Smooth muscle cell (in vitro differentiated cells): ENCODE data around the gene ALAS1. TPM values are rescaled to one million over a fixed set of nuclear protein-coding genes. Genes with fewer than 3 reads are reported as not detected.

ENCODE experiments used
- DNase-seq: peaks from one replicate; lab custom pipeline; 2025; ENCODE audit not compliant: unreplicated experiment; lab: John Stamatoyannopoulos, UW
- H2AFZ ChIP-seq: fragments of 200-600 bp; sonication (generic); 2 replicates; pipeline ENCODE4 v1.6.0; 2016; ENCODE audit warnings: antibody characterized with exemption, low read depth, mild to moderate bottlenecking
- H3F3A ChIP-seq: fragments of 200-600 bp; sonication (generic); 2 replicates; pipeline ENCODE4 v1.6.0; 2017; ENCODE audit warnings: antibody characterized with exemption, low read depth
- H3K27ac ChIP-seq: fragments of 200-600 bp; sonication (generic); 2 replicates; pipeline ENCODE4 v1.5.1; 2016; ENCODE audit warnings: low read depth, mild to moderate bottlenecking
- H3K27me3 ChIP-seq: fragments of 200-600 bp; sonication (generic); 2 replicates; pipeline ENCODE4 v1.6.1; 2016; ENCODE audit warnings: low read depth, mild to moderate bottlenecking
- H3K36me3 ChIP-seq: fragments of 200-600 bp; sonication (generic); 2 replicates; pipeline ENCODE4 v1.5.1; 2016; ENCODE audit warnings: low read depth
- H3K4me1 ChIP-seq: fragments of 200-600 bp; sonication (generic); 2 replicates; pipeline ENCODE4 v1.5.1; 2016; ENCODE audit warnings: low read depth
- H3K4me2 ChIP-seq: fragments of 200-600 bp; sonication (generic); 2 replicates; pipeline ENCODE4 v1.6.0; 2016; ENCODE audit warnings: mild to moderate bottlenecking
- H3K4me3 ChIP-seq: fragments of 200-600 bp; sonication (generic); 2 replicates; pipeline ENCODE4 v1.5.1; 2016; ENCODE audit warnings: mild to moderate bottlenecking
- H3K79me2 ChIP-seq: fragments of 200-600 bp; sonication (generic); 2 replicates; pipeline ENCODE4 v1.6.0; 2016; ENCODE audit warnings: low read depth, mild to moderate bottlenecking
- H3K9ac ChIP-seq: fragments of 200-600 bp; sonication (generic); 2 replicates; pipeline ENCODE4 v1.6.0; 2016; ENCODE audit warnings: low read depth
- H3K9me3 ChIP-seq: fragments of 200-600 bp; sonication (generic); replicated peaks from 2 replicates; pipeline ENCODE4 v1.5.1; 2016; ENCODE audit warnings: low read depth
- H4K20me1 ChIP-seq: fragments of 200-600 bp; sonication (generic); 2 replicates; pipeline ENCODE4 v1.6.0; 2016; ENCODE audit warnings: low read depth
- WGBS: methylation state at CpG from one replicate; pipeline ENCODE4 v1.1.7; 2016; ENCODE audit warnings: low lambda C conversion rate; 5-methylcytosine and 5-hydroxymethylcytosine counted together
- polyA plus RNA-seq: library from polyadenylated mRNA; unstranded; fragments of >200 nt; fragmentation: Nextera tagmentation; extraction: Ambion mirVana; gene quantifications from 2 replicates; pipeline ENCODE4 v1.2.1, GENCODE V29; 2016
- total RNA-seq: library from RNA; depleted of rRNA; stranded (reverse); fragments of >200 nt; gene quantifications from 2 replicates; pipeline ENCODE4 v1.2.3, GENCODE V29; 2014
- TF ChIP-seq, protein P1 (sequence below): fragments of 200-600 bp; sonication (generic); IDR thresholded peaks from 2 replicates; pipeline ENCODE4 v1.5.1; 2017; ENCODE audit warnings: borderline replicate concordance, mild to moderate bottlenecking, antibody characterized with exemption; ENCODE audit not compliant: insufficient read depth, poor library complexity, severe bottlenecking

The ALAS1 gene
- total and polyA plus RNA-seq, 2 experiments from 2014 or later = 35.7 to 59.4 TPM

DNA sequence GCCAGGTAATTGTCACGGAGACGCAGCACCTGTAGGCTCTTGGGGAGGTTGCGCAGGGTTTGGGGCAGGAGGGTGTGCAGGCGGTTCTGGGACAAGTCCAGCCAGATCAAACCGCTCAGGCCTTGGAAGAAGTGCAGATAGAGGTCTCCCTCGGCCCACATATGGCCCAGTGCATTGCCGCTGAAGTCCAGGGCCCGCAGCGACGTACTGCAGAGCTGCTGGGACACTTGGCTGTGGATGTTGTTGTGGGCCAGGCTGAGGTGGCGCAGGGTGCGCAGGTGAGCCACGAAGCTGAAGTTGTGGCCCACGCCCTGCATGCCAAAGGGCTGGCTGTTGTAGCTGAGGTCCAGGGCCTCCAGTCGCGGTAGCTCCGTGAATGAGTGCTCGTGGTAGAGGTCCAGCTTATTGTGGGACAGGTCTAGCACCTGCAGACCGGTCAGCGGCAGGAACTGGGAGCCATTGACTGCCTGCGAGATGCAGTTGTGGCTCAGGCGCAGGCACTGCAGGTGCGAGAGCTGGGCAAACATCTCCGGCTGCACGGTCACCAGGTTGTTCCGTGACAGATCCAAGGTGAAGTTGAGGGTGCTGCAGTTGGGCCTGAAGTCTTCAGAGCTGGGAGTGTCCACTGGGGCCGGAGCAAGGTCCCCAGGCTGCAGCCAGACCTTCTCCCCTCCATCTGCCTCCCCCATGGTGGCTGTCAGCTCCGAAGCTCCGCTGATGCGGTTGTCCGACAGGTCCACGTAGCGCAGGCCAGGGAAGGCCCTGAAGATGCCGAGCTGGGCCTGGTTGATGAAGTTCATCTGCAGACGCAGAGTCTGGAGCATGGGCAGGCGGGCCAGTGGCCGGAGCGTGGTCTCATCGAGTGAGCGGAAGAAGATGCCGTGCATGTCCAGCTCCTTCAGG, 24.6 kb downstream of the ALAS1 start:
- TF ChIP-seq, protein P1, sequence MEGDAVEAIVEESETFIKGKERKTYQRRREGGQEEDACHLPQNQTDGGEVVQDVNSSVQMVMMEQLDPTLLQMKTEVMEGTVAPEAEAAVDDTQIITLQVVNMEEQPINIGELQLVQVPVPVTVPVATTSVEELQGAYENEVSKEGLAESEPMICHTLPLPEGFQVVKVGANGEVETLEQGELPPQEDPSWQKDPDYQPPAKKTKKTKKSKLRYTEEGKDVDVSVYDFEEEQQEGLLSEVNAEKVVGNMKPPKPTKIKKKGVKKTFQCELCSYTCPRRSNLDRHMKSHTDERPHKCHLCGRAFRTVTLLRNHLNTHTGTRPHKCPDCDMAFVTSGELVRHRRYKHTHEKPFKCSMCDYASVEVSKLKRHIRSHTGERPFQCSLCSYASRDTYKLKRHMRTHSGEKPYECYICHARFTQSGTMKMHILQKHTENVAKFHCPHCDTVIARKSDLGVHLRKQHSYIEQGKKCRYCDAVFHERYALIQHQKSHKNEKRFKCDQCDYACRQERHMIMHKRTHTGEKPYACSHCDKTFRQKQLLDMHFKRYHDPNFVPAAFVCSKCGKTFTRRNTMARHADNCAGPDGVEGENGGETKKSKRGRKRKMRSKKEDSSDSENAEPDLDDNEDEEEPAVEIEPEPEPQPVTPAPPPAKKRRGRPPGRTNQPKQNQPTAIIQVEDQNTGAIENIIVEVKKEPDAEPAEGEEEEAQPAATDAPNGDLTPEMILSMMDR = no peak
- Histone ChIP-seq H3K4me3 (no peak overlapping the region), H3K9me3 (no peaks in the 10 kb centered on the region), H3K27me3 (no peaks in the 10 kb centered on the region), H4K20me1 (no peaks in the 10 kb centered on the region), H3K36me3 (no peaks in the 10 kb centered on the region), H3K9ac (no peak overlapping the region), H3K4me1 (no peaks in the 10 kb centered on the region), H2AFZ (no peak overlapping the region), H3K4me2 (no peak overlapping the region), H3K79me2 (no peaks in the 10 kb centered on the region), H3F3A (no peaks in the 10 kb centered on the region), H3K27ac (no peak overlapping the region)
- 96% methylated on average over 41 of the region's 41 CpGs for WGBS
- no peak for DNase-seq

DNA sequence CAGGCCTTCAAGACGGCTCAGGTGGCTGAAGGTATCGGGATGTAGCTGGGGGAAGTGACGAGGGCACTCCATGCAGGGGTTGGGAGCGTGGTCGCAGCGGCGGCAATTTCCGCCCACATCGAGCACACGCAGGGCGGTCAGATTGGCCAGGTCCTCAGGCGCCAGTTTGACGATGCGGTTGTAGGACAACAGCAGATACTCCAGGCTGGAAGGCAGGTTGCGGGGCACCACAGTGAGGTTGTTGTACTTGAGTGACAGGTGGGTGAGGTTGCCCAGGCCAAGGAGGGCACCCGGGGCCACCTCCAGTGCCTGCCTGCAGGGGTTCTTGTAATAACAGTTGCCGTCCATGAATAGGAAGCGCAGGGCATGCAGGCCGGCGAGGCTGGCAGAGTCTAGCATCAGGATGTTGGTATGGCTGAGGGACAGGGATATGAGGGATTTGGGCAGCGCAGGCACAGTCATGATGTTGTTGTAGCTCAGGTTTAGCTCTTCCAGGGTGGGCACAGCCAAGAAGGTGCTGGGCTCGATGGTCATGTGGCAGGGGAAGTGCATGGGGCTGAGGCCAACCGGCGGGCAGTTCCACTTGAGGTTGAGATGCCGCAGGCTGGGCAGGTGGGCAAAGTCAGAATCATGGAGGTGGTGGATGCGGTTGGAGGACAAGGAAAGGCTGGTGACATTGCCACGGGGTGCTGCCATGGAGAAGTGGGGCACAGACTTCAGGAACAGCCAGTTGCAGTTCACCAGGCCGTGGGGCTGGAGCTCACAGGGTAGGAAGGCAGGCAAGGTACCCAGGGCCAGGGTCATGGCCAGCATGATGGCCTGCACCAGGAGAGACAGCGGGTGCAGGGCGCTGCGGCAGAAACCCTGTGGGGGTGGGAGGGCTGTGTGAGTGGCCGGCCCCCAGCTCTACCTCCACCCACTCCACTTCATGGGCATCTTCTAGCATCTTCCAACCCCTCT, 25.8 kb downstream of the ALAS1 start:
- Histone ChIP-seq H3K27ac (no peak overlapping the region), H3K79me2 (no peaks in the 10 kb centered on the region), H3K4me3 (no peak overlapping the region), H4K20me1 (no peaks in the 10 kb centered on the region), H3F3A (no peaks in the 10 kb centered on the region), H2AFZ (no peak overlapping the region), H3K36me3 (no peaks in the 10 kb centered on the region), H3K27me3 (no peaks in the 10 kb centered on the region), H3K4me2 (no peak overlapping the region), H3K9ac (no peak overlapping the region), H3K9me3 (no peaks in the 10 kb centered on the region), H3K4me1 (no peaks in the 10 kb centered on the region)
- 96% methylated on average over 32 of the region's 32 CpGs for WGBS
- DNase-seq = no peak
- TF ChIP-seq, protein P1 = no peak

DNA sequence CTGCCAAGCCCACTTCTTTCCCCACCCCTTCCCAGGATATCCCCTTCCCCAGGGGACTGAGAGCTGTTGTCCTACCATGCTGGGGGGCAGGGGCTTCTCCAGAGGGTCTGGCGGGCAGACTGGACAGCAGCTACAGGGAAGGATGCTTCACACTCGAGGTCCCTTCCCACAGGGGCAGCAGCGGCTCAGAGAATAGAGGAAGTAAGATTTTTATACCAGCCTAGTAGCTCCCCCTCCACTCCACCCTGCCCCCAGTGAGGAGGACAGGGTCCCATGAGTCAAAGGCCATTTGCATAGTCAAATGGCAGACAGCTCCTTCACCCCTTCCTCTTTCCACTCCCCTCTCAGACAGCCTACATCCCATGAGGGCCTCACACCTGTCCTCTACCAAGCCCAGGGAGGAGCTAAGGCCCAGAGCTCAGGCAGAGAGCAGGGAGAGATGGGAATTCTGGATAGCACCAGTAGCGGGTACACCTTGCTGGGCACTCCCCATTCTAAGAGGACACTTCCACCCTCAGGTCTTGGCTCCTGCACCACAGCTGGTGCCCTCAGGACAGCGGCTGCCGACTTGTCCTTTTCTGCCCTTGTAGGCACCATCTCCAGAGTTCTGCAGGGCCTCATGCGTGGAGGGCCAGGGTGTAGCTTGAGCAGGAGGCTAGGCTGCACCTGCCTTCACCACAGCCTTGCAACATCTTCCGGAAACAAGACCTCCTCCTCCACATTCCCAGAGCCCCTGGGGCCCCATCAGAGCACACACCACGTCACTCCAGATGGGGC, 27.7 kb downstream of the ALAS1 start, which contains the start of gene TLR9:
Gene TLR9, minus strand, starts transcription at position 194 of the 777 bp plus-strand sequence. Its CDS starts 116 bp downstream, at position 78.
- no peaks in the 10 kb centered on the region for H3K79me2 ChIP-seq
- DNase-seq = no peak
- no peaks in the 10 kb centered on the region for H3K27me3 ChIP-seq
- peaks cover 7% of the 10 kb centered on the region for H4K20me1 ChIP-seq
- 90% methylated on average over 9 of the region's 9 CpGs for WGBS
- H3K9me3 ChIP-seq = no peaks in the 10 kb centered on the region
- TF ChIP-seq, protein P1 = no peak
- H3K4me3 ChIP-seq = no peak within 1 kb of the TSS
- H3K4me2 ChIP-seq = no peak within 1 kb of the TSS
- H2AFZ ChIP-seq = no peak within 1 kb of the TSS
- H3K4me1 ChIP-seq = no peaks in the 10 kb centered on the region
- no peak within 1 kb of the TSS for H3K27ac ChIP-seq
- no peaks in the 10 kb centered on the region for H3K36me3 ChIP-seq
- H3K9ac ChIP-seq = no peak within 1 kb of the TSS
- H3F3A ChIP-seq = no peaks in the 10 kb centered on the region
